Fibroblast of upper back skin (primary cell): ENCODE data around the gene ANKK1.

Experiments used
- DNase-seq: peaks from one replicate; pipeline ENCODE4 v3.0.0-alpha.2; 2013

Gene ANKK1

DNA sequence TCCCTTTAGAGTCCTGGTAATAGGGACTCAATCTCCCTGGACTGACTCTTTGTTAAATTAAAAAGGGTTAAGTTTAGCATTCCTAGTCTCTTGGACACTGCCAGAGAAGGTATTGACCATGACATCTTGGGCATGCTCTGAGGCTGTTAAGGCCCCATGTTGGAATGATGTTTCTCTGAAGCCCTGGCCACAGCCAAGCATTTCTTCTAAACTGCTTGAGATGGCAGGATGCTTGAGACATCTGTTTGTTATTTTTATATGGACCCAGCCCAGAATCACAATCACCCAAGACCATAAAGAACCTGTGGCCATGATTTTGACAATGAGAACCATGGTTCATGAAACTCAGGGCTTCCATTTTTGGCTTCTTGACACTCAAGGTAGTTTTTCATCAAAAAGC is 5.5 kb upstream of the ANKK1 start:
- DNase-seq: no peak

DNA sequence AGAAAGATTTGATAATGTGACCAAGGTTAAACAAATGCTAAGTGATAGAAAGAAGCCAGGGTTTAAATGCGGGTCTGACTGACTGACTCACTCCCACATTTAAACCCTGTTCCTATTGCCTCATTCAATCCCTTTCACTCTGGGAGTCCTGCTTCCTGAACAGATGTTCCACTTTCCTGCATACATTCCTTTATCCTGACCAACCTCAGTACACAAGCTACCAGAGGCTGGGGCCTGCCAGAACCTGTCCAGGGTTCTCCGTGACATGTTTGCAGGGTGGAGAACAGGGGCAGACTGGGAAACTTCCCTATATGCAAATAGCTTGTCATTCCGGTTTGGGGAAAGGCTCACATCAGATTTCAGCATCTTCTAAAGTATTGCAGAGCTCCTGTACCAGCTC is 3.0 kb upstream of the ANKK1 start:
- peak; percentile 91 for DNase-seq

- no peak for DNase-seq
These were observed 1.8 kb upstream of the ANKK1 start for GRCh38 chr11:113385749-113386148.

- no peak for DNase-seq
These were observed 713 bp upstream of the ANKK1 start for GRCh38 chr11:113386866-113387265.

GRCh38 chr11:113389272-113389671 is 1.7 kb downstream of the ANKK1 start:
- DNase-seq: no peak

DNA sequence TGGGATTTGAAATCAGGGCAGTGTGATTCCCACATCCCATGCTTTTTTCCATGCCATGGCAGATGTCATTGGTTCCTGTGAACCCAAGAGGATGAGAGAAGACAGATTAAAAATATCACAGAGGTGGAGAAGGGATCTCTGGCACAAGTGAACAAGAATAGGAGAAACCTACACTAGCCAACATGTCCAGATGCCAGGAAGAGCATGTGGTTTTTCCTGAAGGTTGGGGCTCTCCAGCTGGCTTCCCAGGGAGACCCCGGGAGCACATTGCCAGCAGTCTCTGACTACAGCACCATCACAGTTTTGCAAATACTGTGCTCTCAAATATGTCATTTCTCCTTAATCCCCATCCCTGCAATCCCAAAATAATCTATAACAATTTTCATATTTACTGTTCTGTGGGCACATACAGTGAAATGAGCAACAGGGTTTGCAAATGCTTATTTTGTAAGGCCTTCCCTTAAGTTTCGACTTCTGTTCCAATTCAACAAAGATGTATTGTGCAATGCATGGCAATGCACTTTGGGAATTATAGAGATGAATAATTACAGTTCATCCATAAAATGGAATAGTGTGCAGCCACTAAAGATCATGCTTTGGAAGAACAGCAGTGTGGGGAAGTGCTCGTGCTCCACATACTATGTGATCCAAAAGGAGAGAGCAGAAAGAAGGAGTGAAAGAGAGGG is 4.8 kb downstream of the ANKK1 start:
- no peak for DNase-seq

DNA sequence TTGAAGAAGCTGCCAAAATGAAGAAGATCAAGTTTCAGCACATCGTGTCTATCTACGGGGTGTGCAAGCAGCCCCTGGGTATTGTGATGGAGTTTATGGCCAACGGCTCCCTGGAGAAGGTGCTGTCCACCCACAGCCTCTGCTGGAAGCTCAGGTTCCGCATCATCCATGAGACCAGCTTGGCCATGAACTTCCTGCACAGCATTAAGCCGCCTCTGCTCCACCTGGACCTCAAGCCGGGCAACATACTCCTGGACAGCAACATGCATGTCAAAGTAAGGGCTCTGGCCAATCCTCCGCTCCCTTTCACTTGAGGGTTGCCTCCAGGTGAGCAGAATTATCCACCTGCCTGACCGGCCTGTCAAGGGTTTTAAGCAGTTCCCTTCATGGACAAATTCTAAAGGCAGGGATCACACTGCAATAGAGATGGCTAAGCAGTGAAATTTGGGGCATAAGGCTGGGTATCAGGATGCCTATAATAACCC is 6.0 kb downstream of the ANKK1 start:
- DNase-seq: no peak

GRCh38 chr11:113394919-113395318 is 7.3 kb downstream of the ANKK1 start:
- no peak for DNase-seq

DNA sequence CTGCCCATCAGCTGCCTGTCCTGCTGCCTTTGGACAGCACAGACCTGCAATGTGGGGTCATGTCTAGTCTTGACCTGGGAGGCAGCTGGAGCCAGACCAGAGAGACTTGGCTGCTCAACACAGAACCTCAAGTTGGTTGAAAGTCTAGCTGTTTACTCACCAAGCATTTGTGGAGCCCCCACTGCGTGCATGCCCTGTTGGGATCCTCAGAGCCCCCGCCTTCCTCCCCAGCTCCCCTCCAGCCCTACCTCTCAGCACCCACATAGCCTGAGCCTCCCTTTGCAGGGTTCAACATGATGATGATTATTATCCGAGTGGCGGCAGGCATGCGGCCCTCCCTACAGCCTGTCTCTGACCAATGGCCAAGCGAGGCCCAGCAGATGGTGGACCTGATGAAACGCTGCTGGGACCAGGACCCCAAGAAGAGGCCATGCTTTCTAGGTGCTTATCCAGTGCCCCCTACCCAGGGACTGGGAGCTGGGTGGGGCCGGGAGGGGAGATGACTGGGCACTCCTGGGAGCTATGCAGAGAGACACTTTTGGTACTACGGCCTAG is 8.3 kb downstream of the ANKK1 start:
- DNase-seq: no peak

DNA sequence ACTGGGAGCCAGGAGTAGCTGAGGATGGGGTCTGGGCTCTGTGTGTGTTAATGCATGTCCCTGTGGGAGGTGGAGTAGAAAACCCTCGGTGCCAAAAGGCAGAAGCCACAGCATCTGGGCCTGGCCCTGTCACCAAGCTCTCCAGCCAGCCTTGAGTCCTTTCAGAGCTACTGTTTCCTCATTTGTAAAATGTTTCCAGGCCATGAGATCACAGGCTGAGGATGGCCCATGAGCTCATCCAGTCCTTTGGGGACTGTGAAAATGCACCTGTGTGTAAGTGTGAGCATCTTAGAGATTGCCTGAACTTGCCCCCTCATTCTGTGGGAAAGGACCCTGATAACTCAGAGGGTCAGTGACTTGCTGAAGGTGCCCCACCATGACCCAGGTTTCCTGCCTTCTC is 9.1 kb downstream of the ANKK1 start:
- no peak for DNase-seq

- DNase-seq: no peak
These were observed 9.6 kb downstream of the ANKK1 start for GRCh38 chr11:113397212-113397611.

DNA sequence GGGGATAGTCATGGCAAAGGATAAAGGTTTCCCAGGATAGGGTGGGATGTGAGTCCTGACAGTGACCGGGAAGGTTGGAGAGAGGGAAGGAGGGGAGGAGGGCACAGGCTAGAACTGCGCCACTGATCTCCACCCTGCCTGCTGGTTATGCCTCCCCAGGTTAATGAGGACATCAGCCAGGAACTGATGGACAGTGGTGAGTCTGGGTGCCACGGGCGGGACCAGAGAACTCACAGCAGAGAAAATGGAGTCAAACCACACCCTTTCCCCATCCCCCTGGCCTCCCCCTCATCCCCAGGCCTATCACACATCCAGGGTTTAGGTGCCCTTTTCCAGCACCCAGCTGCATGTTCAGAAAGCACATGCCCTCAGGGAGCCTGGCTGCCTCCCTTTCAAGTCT is 10.2 kb downstream of the ANKK1 start:
- no peak for DNase-seq

- no peak for DNase-seq
These were observed 11.3 kb downstream of the ANKK1 start for GRCh38 chr11:113398669-113399430.

DNA sequence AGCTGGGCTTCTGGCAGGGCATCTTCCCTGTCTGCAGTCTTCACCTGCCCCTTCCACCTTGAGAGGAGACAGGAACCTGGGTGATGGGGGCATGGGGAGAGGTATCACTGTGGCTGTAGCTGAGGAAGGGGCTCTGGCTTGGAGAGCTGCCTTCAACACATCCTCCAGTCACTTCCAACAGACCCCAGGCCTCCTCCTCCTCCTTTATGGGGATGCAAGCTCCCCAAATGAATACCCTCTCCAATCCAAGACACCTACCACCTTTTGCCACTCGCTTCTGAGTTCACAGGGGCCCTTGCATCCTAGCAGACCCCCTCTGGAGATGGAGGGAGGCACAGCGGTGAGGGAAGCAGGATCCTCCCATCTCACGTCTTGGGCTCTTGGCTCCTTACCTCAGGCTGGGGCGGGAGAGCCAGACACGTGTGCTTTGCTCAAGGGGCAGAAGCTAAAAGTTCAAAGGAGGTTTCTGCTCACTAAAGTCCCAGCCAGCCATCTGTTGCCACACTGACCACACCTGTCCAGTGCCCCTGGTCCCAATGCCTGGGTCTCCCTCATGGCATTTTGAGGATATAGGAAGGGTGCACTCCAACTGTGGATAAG is 13.2 kb downstream of the ANKK1 start:
- DNase-seq: no peak

DNA sequence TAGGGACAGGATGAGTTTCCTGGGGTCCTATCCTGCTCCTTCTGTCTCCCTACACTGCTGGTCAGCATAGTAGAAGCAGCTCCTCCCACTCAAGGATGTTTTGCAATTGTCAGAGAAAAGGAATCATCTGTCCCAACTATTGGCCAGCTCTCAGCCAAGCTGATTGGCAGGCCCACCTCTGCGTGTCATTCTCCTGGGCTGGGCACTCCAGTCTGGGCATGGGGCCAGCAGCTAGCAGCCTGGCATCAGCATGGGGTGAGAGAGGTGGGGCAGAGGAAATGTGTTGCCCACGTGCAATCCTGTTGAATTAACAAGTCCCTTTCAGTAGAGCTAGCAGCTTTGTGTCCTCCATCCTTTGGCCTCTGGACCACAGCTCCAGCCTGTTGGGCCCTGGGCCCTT is 14.1 kb downstream of the ANKK1 start:
- no peak for DNase-seq

- DNase-seq: no peak
These were observed 17.4 kb downstream of the ANKK1 start for GRCh38 chr11:113404859-113405430.

DNA sequence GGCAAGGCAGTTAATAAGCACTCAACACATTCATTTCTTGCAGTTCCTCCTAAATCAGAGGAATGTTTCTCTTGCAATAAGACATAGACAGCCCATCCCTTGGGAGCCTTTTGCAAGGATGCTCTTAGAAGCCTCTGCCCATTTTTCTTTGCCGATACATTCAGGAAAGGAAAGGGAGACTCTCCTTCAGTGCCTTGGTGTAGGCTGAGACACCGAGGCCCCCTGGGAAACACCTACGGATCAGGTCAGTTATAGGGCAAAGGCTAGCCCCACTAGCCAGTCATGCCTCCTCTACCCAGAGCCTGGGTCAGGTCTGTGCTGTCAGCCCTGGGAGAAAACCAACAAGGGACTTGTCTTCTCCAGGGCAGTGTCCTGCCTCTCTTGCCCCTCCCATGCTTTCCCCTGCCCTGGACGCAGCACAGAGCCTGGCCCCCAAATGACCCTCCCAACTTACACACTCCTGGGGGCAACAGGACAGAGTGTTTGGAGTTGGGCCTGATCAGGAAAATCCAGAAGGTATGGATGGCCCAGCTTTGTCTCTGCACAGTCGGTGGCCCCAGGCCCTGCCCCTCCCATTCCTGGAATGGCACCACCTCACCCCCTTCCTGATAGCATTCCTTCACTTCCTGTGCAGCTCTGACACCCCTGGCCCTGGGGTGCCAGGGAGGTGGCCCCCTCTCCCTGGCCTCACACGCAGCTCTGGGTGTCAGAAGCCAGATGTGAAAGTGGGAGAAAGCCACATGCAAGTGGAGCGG is 18.3 kb downstream of the ANKK1 start:
- no peak for DNase-seq

DNA sequence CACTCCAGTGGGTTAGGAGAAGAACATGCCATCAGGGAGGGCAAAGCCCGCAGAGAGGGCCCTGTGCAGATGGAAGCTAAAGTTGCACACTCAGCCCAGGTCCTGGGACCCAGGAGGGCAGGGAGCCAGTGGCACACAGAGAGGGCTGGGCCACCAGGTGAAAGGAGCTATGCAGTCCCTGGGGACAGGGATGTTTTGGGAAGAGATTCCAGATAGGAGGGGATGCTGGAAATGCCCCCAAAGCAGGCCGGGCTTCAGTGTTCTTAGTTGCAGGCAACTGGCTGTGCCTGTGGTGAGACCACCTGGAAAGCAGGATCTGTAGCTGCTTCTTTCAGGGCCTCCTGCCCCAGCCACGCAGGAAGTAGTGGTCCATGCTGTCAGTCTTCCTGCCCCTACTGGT is 19.6 kb downstream of the ANKK1 start:
- no peak for DNase-seq

DNA sequence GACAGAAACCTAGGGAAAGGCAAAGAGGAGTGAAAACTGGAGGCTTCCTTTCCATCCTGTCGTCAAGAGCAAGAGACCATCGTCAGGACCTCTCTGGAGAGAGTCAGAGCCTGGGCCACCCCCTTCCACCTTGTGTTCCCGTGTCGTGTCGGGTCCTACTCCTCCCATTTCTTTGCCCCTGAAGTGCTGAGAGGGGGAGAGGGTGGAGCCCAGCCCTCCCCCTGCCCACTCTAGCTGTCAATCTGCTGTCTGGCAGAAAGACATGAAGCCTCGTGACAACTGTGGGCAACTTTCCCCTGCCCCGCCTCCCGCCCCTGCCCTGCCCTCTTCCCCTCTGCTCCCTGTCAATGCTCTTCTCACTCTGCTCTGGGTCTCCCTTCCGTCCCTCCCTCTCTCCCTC is 20.6 kb downstream of the ANKK1 start:
- no peak for DNase-seq

GRCh38 chr11:113408887-113409286 is 21.3 kb downstream of the ANKK1 start:
- no peak for DNase-seq

DNA sequence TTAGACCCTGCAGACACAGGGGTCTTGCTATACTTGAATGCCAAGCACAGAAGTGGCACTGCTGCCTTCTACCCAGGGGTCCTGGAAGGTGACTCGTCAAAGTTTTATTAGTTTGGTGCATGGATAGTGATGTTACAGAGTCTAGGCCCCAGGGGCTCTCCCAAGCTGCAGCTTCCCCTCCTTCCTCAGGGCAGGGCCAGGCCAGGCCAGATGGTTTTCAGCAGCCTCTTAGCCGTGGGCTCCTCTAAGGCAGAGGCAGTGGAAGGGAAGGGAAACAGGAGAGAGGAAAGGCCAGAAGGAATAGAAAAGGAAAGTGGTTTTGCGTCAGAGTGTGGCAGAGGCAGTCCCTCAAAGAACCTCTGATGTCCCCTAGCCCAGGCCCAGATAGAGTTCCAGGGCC is 21.9 kb downstream of the ANKK1 start:
- no peak for DNase-seq

- DNase-seq: no peak
These were observed 23.0 kb downstream of the ANKK1 start for GRCh38 chr11:113410414-113411135.
